Nephron (organoid): ENCODE data around the gene ATXN1.
A peak's percentile ranks its signal among the peaks of the same experiment; 100 is the strongest.

Source experiments
- H3K27ac Mint-ChIP-seq, 3 experiments: 2 replicates each; pipeline ENCODE4 v1.8.0; 2020; ENCODE audit warnings: mixed read lengths in 3 of 3, mild to moderate bottlenecking in 2 of 3, moderate library complexity in 1 of 3
- H3K27me3 Mint-ChIP-seq: 2 replicates; pipeline ENCODE4 v1.8.0; 2021; ENCODE audit warnings: low read depth, mild to moderate bottlenecking, moderate library complexity, mixed read lengths
- H3K36me3 Mint-ChIP-seq: 2 replicates; pipeline ENCODE4 v1.8.0; 2020; ENCODE audit warnings: low read depth, mixed read lengths
- H3K4me1 Mint-ChIP-seq: 2 replicates; pipeline ENCODE4 v1.8.0; 2020; ENCODE audit warnings: mixed read lengths
- H3K4me3 Mint-ChIP-seq, 3 experiments: 2 replicates each; pipeline ENCODE4 v1.8.0; 2020; ENCODE audit warnings: mild to moderate bottlenecking in 3 of 3, mixed read lengths in 3 of 3, moderate library complexity in 2 of 3
- H3K9me3 Mint-ChIP-seq: 2 replicates; pipeline ENCODE4 v1.8.0; 2020; ENCODE audit warnings: mixed read lengths
- CTCF ChIP-seq, 3 experiments: fragments of 200-600 bp; sonication (generic); IDR thresholded peaks; one replicate each; pipeline ENCODE4 v1.5.0; 2021; ENCODE audit warnings: antibody characterized with exemption in 3 of 3; ENCODE audit not compliant: unreplicated experiment in 3 of 3

The ATXN1 gene

DNA sequence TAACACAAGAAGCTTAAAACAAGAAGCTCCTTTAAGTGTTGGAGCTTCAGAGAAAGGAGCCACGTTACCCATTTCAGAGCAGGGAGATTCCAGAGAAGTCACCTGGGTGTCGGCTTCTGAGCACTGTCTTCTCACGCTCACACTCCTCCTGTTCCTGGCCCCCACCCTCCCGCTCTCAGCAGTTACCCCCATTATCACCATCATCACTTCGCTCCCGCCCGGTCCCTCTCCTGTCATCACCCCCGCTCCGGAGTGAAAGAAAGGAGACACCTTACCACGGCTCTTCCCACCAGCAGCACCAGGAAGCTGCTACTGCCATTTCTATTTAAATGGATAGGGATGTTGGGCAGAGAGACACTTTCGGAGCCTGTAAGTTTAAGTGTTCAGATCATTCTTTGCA lies 399.0 kb downstream of the ATXN1 start:
- TF ChIP-seq CTCF (IDR thresholded peaks at IDR 0.05; ENCODE audit: unreplicated experiment in 3 of 3): no peak
- no peaks in the 10 kb centered on the region for H3K36me3 Mint-ChIP-seq
- no peaks in the 10 kb centered on the region for H3K27me3 Mint-ChIP-seq
- no peaks in the 10 kb centered on the region for H3K9me3 Mint-ChIP-seq
- H3K4me1 Mint-ChIP-seq: peaks cover 52% of the 10 kb centered on the region
- peak overlapping the region; percentile 73 to 90 (median 84) for H3K27ac Mint-ChIP-seq
- H3K4me3 Mint-ChIP-seq: peak overlapping the region in 1 of 3 experiments; percentile 27

- H3K27me3 Mint-ChIP-seq: no peaks in the 10 kb centered on the region
- H3K9me3 Mint-ChIP-seq: no peaks in the 10 kb centered on the region
- H3K27ac Mint-ChIP-seq: peak overlapping the region; percentile 50 to 90 (median 73)
- H3K4me1 Mint-ChIP-seq: peaks cover 47% of the 10 kb centered on the region
- H3K36me3 Mint-ChIP-seq: no peaks in the 10 kb centered on the region
- H3K4me3 Mint-ChIP-seq: no peak overlapping the region
- no peak for TF ChIP-seq CTCF (IDR thresholded peaks at IDR 0.05; ENCODE audit: unreplicated experiment in 3 of 3)
Observed at GRCh38 chr6:16361861-16362260, 399.4 kb downstream of the ATXN1 start.

DNA sequence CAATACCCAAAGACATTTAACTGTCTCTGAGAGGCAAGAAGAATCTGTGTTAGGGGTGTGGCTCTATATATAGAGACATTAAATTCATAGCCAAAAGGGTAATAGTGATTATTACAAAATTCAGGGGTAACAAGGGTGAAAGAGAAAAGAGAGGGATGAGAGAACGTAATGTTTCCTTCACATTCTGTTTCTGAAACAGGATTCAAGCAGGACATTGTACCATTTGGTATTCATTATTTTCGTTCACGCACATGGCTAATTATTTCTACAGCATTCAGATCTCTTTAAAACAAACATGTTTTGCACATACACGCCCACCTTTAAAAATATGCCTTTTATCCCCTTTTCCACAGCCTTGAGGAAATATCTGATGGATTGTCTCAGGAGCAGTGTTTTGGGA lies 400.1 kb downstream of the ATXN1 start:
- Mint-ChIP-seq H3K4me3 (peak overlapping the region in 1 of 3 experiments; percentile 4), H3K27me3 (no peaks in the 10 kb centered on the region), H3K36me3 (no peaks in the 10 kb centered on the region), H3K27ac (peak overlapping the region; percentile 50 to 90 (median 73)), H3K4me1 (peaks cover 52% of the 10 kb centered on the region), H3K9me3 (no peaks in the 10 kb centered on the region)
- TF ChIP-seq CTCF (IDR thresholded peaks at IDR 0.05; ENCODE audit: unreplicated experiment in 3 of 3): no peak

GRCh38 chr6:16360365-16360764 lies 400.9 kb downstream of the ATXN1 start:
- Mint-ChIP-seq H3K27ac (peak overlapping the region; percentile 50 to 90 (median 73)), H3K36me3 (no peaks in the 10 kb centered on the region), H3K4me1 (peaks cover 58% of the 10 kb centered on the region), H3K4me3 (peak overlapping the region in 1 of 3 experiments; percentile 28), H3K27me3 (no peaks in the 10 kb centered on the region), H3K9me3 (no peaks in the 10 kb centered on the region)
- TF ChIP-seq CTCF (IDR thresholded peaks at IDR 0.05; ENCODE audit: unreplicated experiment in 3 of 3): no peak

GRCh38 chr6:16359563-16359962 lies 401.7 kb downstream of the ATXN1 start:
- H3K36me3 Mint-ChIP-seq: no peaks in the 10 kb centered on the region
- TF ChIP-seq CTCF (IDR thresholded peaks at IDR 0.05; ENCODE audit: unreplicated experiment in 3 of 3): no peak
- no peaks in the 10 kb centered on the region for H3K9me3 Mint-ChIP-seq
- no peak overlapping the region for H3K4me3 Mint-ChIP-seq
- H3K4me1 Mint-ChIP-seq: peaks cover 58% of the 10 kb centered on the region
- H3K27ac Mint-ChIP-seq: peak overlapping the region; percentile 52 to 90 (median 53)
- H3K27me3 Mint-ChIP-seq: no peaks in the 10 kb centered on the region

DNA sequence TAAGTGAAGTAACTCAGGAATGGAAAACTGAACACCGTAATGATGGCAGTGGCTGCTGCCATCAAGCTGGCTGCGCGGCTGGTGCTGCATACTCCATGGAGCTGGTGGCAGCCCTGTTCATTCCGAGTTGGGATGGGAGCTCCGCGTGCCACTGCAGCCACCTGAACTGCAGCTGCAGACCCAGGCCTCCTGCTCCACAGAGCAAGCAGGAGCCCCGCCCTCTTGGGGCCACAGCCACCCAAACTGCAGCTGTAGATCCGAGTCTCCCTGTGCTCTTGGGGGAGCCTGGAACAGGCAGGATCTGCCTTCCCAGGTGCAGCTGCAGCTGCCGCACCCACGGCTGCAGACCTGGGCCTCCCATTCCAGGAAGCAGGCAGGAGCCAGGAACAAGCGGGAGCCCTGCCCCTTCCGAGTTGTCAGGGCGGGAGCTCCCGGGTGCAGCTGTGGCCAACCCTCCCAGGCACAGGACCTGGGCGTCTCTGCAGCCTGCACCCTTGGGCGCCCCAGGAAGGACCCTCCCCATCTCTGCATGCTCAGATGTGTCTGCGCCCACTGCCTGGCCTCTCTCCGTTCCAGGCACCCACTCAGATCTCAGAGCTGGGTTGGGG lies 402.6 kb downstream of the ATXN1 start:
- Mint-ChIP-seq H3K9me3 (no peaks in the 10 kb centered on the region), H3K27me3 (no peaks in the 10 kb centered on the region), H3K4me3 (no peak overlapping the region), H3K4me1 (peaks cover 58% of the 10 kb centered on the region), H3K36me3 (no peaks in the 10 kb centered on the region), H3K27ac (no peak overlapping the region)
- no peak for TF ChIP-seq CTCF (IDR thresholded peaks at IDR 0.05; ENCODE audit: unreplicated experiment in 3 of 3)
